ENCODE results near the gene ALLC. TPM values are rescaled to one million over a fixed set of nuclear protein-coding genes. Genes with fewer than 3 reads are reported as not detected.
A peak's percentile ranks its signal among the peaks of the same experiment; 100 is the strongest.

Gene ALLC
- total RNA-seq, 1 experiment from 2014 or later: not detected

GRCh38 chr2:3701071-3701470 is 43.1 kb downstream of the ALLC start:
- in situ Hi-C loops (cut with HindIII; ENCODE audit: low sequenced_read_pairs): no loop called here

GRCh38 chr2:3703236-3703756 is 45.3 kb downstream of the ALLC start, which contains the start of gene DCDC2C:
Gene DCDC2C, plus strand, starts transcription at chr2:3703575. Its CDS starts 177 bp downstream, at chr2:3703752.
- in situ Hi-C loops (cut with HindIII; ENCODE audit: low sequenced_read_pairs): no loop called here
- no peak for DNase-seq (ENCODE audit: low spot score)

More at GRCh38 chr2:3701071-3701470, 43.1 kb downstream of the ALLC start:
- DNase-seq (ENCODE audit: low spot score): no peak

- DNase-seq (ENCODE audit: low spot score): no peak
- in situ Hi-C loops (cut with HindIII; ENCODE audit: low sequenced_read_pairs): no loop called here
These were observed 45.9 kb downstream of the ALLC start for GRCh38 chr2:3703757-3704355.

GRCh38 chr2:3704692-3705091 is 46.7 kb downstream of the ALLC start:
- DNase-seq (ENCODE audit: low spot score): no peak
- in situ Hi-C loops (cut with HindIII; ENCODE audit: low sequenced_read_pairs): no loop called here

GRCh38 chr2:3705782-3706181 is 47.8 kb downstream of the ALLC start:
- DNase-seq (ENCODE audit: low spot score): no peak

GRCh38 chr2:3706892-3707291 is 48.9 kb downstream of the ALLC start:
- in situ Hi-C loops (cut with HindIII; ENCODE audit: low sequenced_read_pairs): no loop called here
- no peak for DNase-seq (ENCODE audit: low spot score)

More at GRCh38 chr2:3705782-3706181, 47.8 kb downstream of the ALLC start:
- in situ Hi-C loops (cut with HindIII; ENCODE audit: low sequenced_read_pairs): no loop called here

- in situ Hi-C loops (cut with HindIII; ENCODE audit: low sequenced_read_pairs): no loop called here
- no peak for DNase-seq (ENCODE audit: low spot score)
These were observed 50.6 kb downstream of the ALLC start for GRCh38 chr2:3708576-3708975.

- in situ Hi-C loops (cut with HindIII; ENCODE audit: low sequenced_read_pairs): no loop called here
- DNase-seq (ENCODE audit: low spot score): no peak
These were observed 51.2 kb downstream of the ALLC start for GRCh38 chr2:3709225-3709624.

- in situ Hi-C loops (cut with HindIII; ENCODE audit: low sequenced_read_pairs): no loop called here
- DNase-seq (ENCODE audit: low spot score): no peak
These were observed 54.4 kb downstream of the ALLC start for GRCh38 chr2:3712424-3712823.

- no peak for DNase-seq (ENCODE audit: low spot score)
- in situ Hi-C loops (cut with HindIII; ENCODE audit: low sequenced_read_pairs): no loop called here
These were observed 55.0 kb downstream of the ALLC start for GRCh38 chr2:3712831-3713503.

GRCh38 chr2:3718679-3719078 is 60.7 kb downstream of the ALLC start:
- no peak for DNase-seq (ENCODE audit: low spot score)
- in situ Hi-C loops (cut with HindIII; ENCODE audit: low sequenced_read_pairs): no loop called here

- in situ Hi-C loops (cut with HindIII; ENCODE audit: low sequenced_read_pairs): no loop called here
These were observed 67.0 kb downstream of the ALLC start for GRCh38 chr2:3725002-3725401.

GRCh38 chr2:3725458-3726250 is 67.7 kb downstream of the ALLC start:
- in situ Hi-C loops (cut with HindIII; ENCODE audit: low sequenced_read_pairs): no loop called here
- no peak for DNase-seq (ENCODE audit: low spot score)

More at GRCh38 chr2:3725002-3725401, 67.0 kb downstream of the ALLC start:
- no peak for DNase-seq (ENCODE audit: low spot score)

- in situ Hi-C loops (cut with HindIII; ENCODE audit: low sequenced_read_pairs): no loop called here
- no peak for DNase-seq (ENCODE audit: low spot score)
These were observed 68.5 kb downstream of the ALLC start for GRCh38 chr2:3726511-3726910.

- in situ Hi-C loops (cut with HindIII; ENCODE audit: low sequenced_read_pairs): no loop called here
- DNase-seq (ENCODE audit: low spot score): no peak
These were observed 69.5 kb downstream of the ALLC start for GRCh38 chr2:3727397-3728045.

- in situ Hi-C loops (cut with HindIII; ENCODE audit: low sequenced_read_pairs): no loop called here
- DNase-seq (ENCODE audit: low spot score): peak; percentile 36
These were observed 70.4 kb downstream of the ALLC start for GRCh38 chr2:3728104-3729054.

- DNase-seq (ENCODE audit: low spot score): no peak
- in situ Hi-C loops (cut with HindIII; ENCODE audit: low sequenced_read_pairs): no loop called here
These were observed 71.1 kb downstream of the ALLC start for GRCh38 chr2:3729055-3729448.

GRCh38 chr2:3729786-3730185 is 71.8 kb downstream of the ALLC start:
- DNase-seq (ENCODE audit: low spot score): no peak
- in situ Hi-C loops (cut with HindIII; ENCODE audit: low sequenced_read_pairs): no loop called here
